HCT116 (cell line): ENCODE data around the gene OR2AG2.

ENCODE experiments used
- EZH2 ChIP-seq: fragments of 200-600 bp; sonication (generic); IDR thresholded peaks from 2 replicates; pipeline ENCODE4 v1.6.1; 2017; ENCODE audit warnings: antibody characterized with exemption, mixed run types
- FOSL1 ChIP-seq: IDR thresholded peaks from 2 replicates; pipeline ENCODE4 v1.6.1; 2012; ENCODE audit warnings: low read depth
- POLR2A ChIP-seq: IDR thresholded peaks from 2 replicates; pipeline ENCODE4 v1.7.0; 2011; ENCODE audit warnings: borderline replicate concordance; ENCODE audit not compliant: insufficient read depth, insufficient read length; ENCODE audit errors: extremely low read depth
- TCF7L2 ChIP-seq: IDR thresholded peaks from 2 replicates; pipeline ENCODE4 v1.7.0; 2011; ENCODE audit warnings: borderline replicate concordance, inconsistent platforms; ENCODE audit not compliant: insufficient read depth, insufficient read length; ENCODE audit errors: extremely low read depth
- TF ChIP-seq, protein P1 (sequence below), 3 experiments: fragments of 200-600 bp in 1 of 3; sonication (generic) in 1 of 3; IDR thresholded peaks in 2 of 3; conservative IDR thresholded peaks in 1 of 3; 2 replicates each; pipeline ENCODE4 v1.5.1; 2012 to 2017; ENCODE audit warnings: low read depth in 2 of 3, low read length in 2 of 3, antibody characterized with exemption in 1 of 3, borderline replicate concordance in 1 of 3, control low read depth in 1 of 3, mild to moderate bottlenecking in 1 of 3, mixed read lengths in 1 of 3, mixed run types in 1 of 3, moderate library complexity in 1 of 3; ENCODE audit not compliant: insufficient read depth in 1 of 3
- TF ChIP-seq, protein P2 (sequence below): IDR thresholded peaks from 2 replicates; pipeline ENCODE4 v1.6.1; 2012

GRCh38 chr11:6736495-6737121 lies 35.2 kb downstream of the OR2AG2 start:
- no peak for TF ChIP-seq POLR2A
- no peak for TF ChIP-seq TCF7L2
- no peak for TF ChIP-seq EZH2
- TF ChIP-seq, protein P1, sequence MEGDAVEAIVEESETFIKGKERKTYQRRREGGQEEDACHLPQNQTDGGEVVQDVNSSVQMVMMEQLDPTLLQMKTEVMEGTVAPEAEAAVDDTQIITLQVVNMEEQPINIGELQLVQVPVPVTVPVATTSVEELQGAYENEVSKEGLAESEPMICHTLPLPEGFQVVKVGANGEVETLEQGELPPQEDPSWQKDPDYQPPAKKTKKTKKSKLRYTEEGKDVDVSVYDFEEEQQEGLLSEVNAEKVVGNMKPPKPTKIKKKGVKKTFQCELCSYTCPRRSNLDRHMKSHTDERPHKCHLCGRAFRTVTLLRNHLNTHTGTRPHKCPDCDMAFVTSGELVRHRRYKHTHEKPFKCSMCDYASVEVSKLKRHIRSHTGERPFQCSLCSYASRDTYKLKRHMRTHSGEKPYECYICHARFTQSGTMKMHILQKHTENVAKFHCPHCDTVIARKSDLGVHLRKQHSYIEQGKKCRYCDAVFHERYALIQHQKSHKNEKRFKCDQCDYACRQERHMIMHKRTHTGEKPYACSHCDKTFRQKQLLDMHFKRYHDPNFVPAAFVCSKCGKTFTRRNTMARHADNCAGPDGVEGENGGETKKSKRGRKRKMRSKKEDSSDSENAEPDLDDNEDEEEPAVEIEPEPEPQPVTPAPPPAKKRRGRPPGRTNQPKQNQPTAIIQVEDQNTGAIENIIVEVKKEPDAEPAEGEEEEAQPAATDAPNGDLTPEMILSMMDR (IDR thresholded peaks at IDR 0.05 in 2 of 3, conservative IDR thresholded peaks at IDR 0.05 in 1 of 3; ENCODE audit: borderline replicate concordance in 1 of 3, insufficient read depth in 1 of 3, low read depth in 2 of 3, low read length in 2 of 3) = no peak
- no peak for TF ChIP-seq FOSL1
- TF ChIP-seq, protein P2, sequence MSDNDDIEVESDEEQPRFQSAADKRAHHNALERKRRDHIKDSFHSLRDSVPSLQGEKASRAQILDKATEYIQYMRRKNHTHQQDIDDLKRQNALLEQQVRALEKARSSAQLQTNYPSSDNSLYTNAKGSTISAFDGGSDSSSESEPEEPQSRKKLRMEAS = no peak
